WTC11 (cell line): ENCODE data around the gene FRAT1. TPM values are rescaled to one million over a fixed set of nuclear protein-coding genes. Genes with fewer than 3 reads are reported as not detected.

Experiments
- ATAC-seq: fragments of 200-7000 bp; cut with Tn5 transposase; 2 replicates; pipeline ENCODE4 v1.10.0; 2021; ENCODE audit warnings: mild to moderate bottlenecking, moderate library complexity
- CTCF ChIA-PET: fragments of 300-600 bp; sonication (Branson Sonifier 250); formaldehyde crosslinking; loops from one replicate; lab custom pipeline; 2021; ENCODE audit warnings: antibody characterized with exemption; lab: Charles Lee
- POLR2A ChIA-PET: fragments of 350-600 bp; sonication (Branson Sonifier 250); formaldehyde crosslinking; loops from one replicate; lab custom pipeline; 2021; ENCODE audit warnings: antibody characterized with exemption; lab: Charles Lee
- DNase-seq: peaks from one replicate; pipeline ENCODE4 v3.0.0; 2021; ENCODE audit warnings: low spot score
- H3K27ac Mint-ChIP-seq: 2 replicates; pipeline ENCODE4 v1.8.0; 2021; ENCODE audit warnings: mixed read lengths
- H3K27me3 Mint-ChIP-seq: 2 replicates; pipeline ENCODE4 v1.8.0; 2021; ENCODE audit warnings: low read depth, mild to moderate bottlenecking, moderate library complexity, mixed read lengths
- H3K36me3 Mint-ChIP-seq: 2 replicates; pipeline ENCODE4 v1.8.0; 2021; ENCODE audit warnings: mixed read lengths
- H3K4me1 Mint-ChIP-seq: 2 replicates; pipeline ENCODE4 v1.8.0; 2022; ENCODE audit warnings: mixed read lengths
- H3K4me3 Mint-ChIP-seq: 2 replicates; pipeline ENCODE4 v1.8.0; 2021; ENCODE audit warnings: mild to moderate bottlenecking, moderate library complexity, mixed read lengths
- H3K9me3 Mint-ChIP-seq: 2 replicates; pipeline ENCODE4 v1.8.0; 2021; ENCODE audit warnings: mixed read lengths
- AR ChIP-seq: fragments of 250-450 bp; sonication (Bioruptor Pico); IDR thresholded peaks from 2 replicates; pipeline ENCODE4 v1.9.0; 2021; ENCODE audit warnings: mild to moderate bottlenecking
- ATF1 ChIP-seq: sonication (generic); formaldehyde crosslinking; IDR thresholded peaks from 2 replicates; pipeline ENCODE4 v1.8.1; 2023; ENCODE audit warnings: mild to moderate bottlenecking, moderate library complexity, missing genetic modification reagents
- ATF3 ChIP-seq: sonication (generic); formaldehyde crosslinking; conservative IDR thresholded peaks from 2 replicates; pipeline ENCODE4 v1.8.1; 2022; ENCODE audit warnings: mild to moderate bottlenecking, missing genetic modification reagents
- CREM ChIP-seq: sonication (generic); formaldehyde crosslinking; IDR thresholded peaks from 2 replicates; pipeline ENCODE4 v1.8.1; 2022; ENCODE audit warnings: mild to moderate bottlenecking, missing genetic modification reagents, moderate library complexity
- E2F1 ChIP-seq: sonication (generic); formaldehyde crosslinking; IDR thresholded peaks from 2 replicates; pipeline ENCODE4 v1.8.0; 2022; ENCODE audit warnings: mild to moderate bottlenecking, missing genetic modification reagents
- EMX1 ChIP-seq: fragments of 250-450 bp; sonication (Bioruptor Pico); IDR thresholded peaks from 2 replicates; pipeline ENCODE4 v1.8.0; 2021; ENCODE audit warnings: mild to moderate bottlenecking
- ETV6 ChIP-seq: sonication (generic); formaldehyde crosslinking; IDR thresholded peaks from 2 replicates; pipeline ENCODE4 v1.8.1; 2022; ENCODE audit warnings: mild to moderate bottlenecking, missing genetic modification reagents
- FOXJ3 ChIP-seq: sonication (generic); formaldehyde crosslinking; IDR thresholded peaks from 2 replicates; pipeline ENCODE4 v1.9.0; 2021; ENCODE audit warnings: missing genetic modification reagents, mild to moderate bottlenecking, borderline replicate concordance
- GABPB1 ChIP-seq: sonication (generic); formaldehyde crosslinking; IDR thresholded peaks from 2 replicates; pipeline ENCODE4 v1.8.1; 2023; ENCODE audit warnings: mild to moderate bottlenecking, missing genetic modification reagents
- GTF2I ChIP-seq: fragments of 250-450 bp; sonication (Bioruptor Pico); conservative IDR thresholded peaks from 2 replicates; pipeline ENCODE4 v1.4.0; 2021; ENCODE audit warnings: mild to moderate bottlenecking
- HMGA2 ChIP-seq: fragments of 250-450 bp; sonication (Bioruptor Pico); IDR thresholded peaks from 2 replicates; pipeline ENCODE4 v1.4.0; 2021; ENCODE audit warnings: mild to moderate bottlenecking, moderate library complexity
- IRF2 ChIP-seq: sonication (generic); formaldehyde crosslinking; IDR thresholded peaks from 2 replicates; pipeline ENCODE4 v1.8.0; 2022; ENCODE audit warnings: low read depth, missing genetic modification reagents, borderline replicate concordance
- MLX ChIP-seq: sonication (generic); formaldehyde crosslinking; IDR thresholded peaks from 2 replicates; pipeline ENCODE4 v1.8.1; 2023; ENCODE audit warnings: mild to moderate bottlenecking, missing genetic modification reagents, moderate library complexity
- NFYB ChIP-seq: sonication (generic); formaldehyde crosslinking; conservative IDR thresholded peaks from 2 replicates; pipeline ENCODE4 v1.8.0; 2022; ENCODE audit warnings: low read depth, missing genetic modification reagents
- NR2C2 ChIP-seq: sonication (generic); formaldehyde crosslinking; IDR thresholded peaks from 2 replicates; pipeline ENCODE4 v1.8.0; 2022; ENCODE audit warnings: mild to moderate bottlenecking, missing genetic modification reagents
- SMAD4 ChIP-seq: sonication (generic); formaldehyde crosslinking; IDR thresholded peaks from 2 replicates; pipeline ENCODE4 v1.8.0; 2022; ENCODE audit warnings: mild to moderate bottlenecking, missing genetic modification reagents
- ZBTB21 ChIP-seq: sonication (generic); formaldehyde crosslinking; IDR thresholded peaks from 2 replicates; pipeline ENCODE4 v1.8.1; 2023; ENCODE audit warnings: mild to moderate bottlenecking, missing genetic modification reagents, borderline replicate concordance
- ZNF121 ChIP-seq: sonication (generic); formaldehyde crosslinking; IDR thresholded peaks from 2 replicates; pipeline ENCODE4 v1.8.0; 2023; ENCODE audit warnings: missing genetic modification reagents
- total RNA-seq: library from RNA; stranded (reverse); gene quantifications from 3 replicates; pipeline ENCODE4 v1.2.3, GENCODE V29; 2021
- TF ChIP-seq, protein P1 (sequence below): sonication (generic); formaldehyde crosslinking; IDR thresholded peaks from 2 replicates; pipeline ENCODE4 v1.8.0; 2023; ENCODE audit warnings: missing genetic modification reagents, mild to moderate bottlenecking, borderline replicate concordance

The FRAT1 gene
- total RNA-seq, 1 experiment from 2014 or later: 8.2 TPM

GRCh38 chr10:97292862-97293198 is 26.2 kb upstream of the FRAT1 start:
- no peak for DNase-seq
- ATAC-seq: no peak
- H3K4me3 Mint-ChIP-seq: peak overlapping the region; percentile 83
- no peak for TF ChIP-seq E2F1 (CRISPR knock-in tag)
- TF ChIP-seq EMX1 (CRISPR knock-in tag): no peak
- TF ChIP-seq, all 79 proteins: peak for 0
- POLR2A ChIA-PET: interaction anchor here (0.7 to 1.2 kb wide), 4 partner anchors 27 to 44 kb away, joined by 3 to 14 read pairs (median 7); partner anchors contain the start of gene FRAT1
- peaks cover 5% of the 10 kb centered on the region for H3K36me3 Mint-ChIP-seq
- no peaks in the 10 kb centered on the region for H3K9me3 Mint-ChIP-seq
- H3K4me1 Mint-ChIP-seq: peaks cover 18% of the 10 kb centered on the region
- H3K27me3 Mint-ChIP-seq: no peaks in the 10 kb centered on the region
- CTCF ChIA-PET: interaction anchor here (0.7 to 1.9 kb wide), 3 partner anchors 14 to 211 kb away, joined by 3 to 4 read pairs (median 3); no protein-coding TSS in a partner anchor
- peak overlapping the region; percentile 97; the same call in 1 of the 2 replicates for H3K27ac Mint-ChIP-seq

GRCh38 chr10:97297556-97298222 is 21.4 kb upstream of the FRAT1 start:
- no peak for DNase-seq
- Mint-ChIP-seq H3K27ac (peak overlapping the region; percentile 10; the same call in 1 of the 2 replicates), H3K4me3 (no peak overlapping the region), H3K36me3 (no peaks in the 10 kb centered on the region), H3K4me1 (peaks cover 2% of the 10 kb centered on the region), H3K9me3 (no peaks in the 10 kb centered on the region), H3K27me3 (peaks cover 2% of the 10 kb centered on the region)
- ChIA-PET POLR2A (no interaction called here), CTCF (no interaction called here)
- ATAC-seq: no peak
- peak; percentile 77; the same call in 1 of the 2 replicates for TF ChIP-seq ZNF121 (CRISPR knock-in tag)
- TF ChIP-seq, protein P1, sequence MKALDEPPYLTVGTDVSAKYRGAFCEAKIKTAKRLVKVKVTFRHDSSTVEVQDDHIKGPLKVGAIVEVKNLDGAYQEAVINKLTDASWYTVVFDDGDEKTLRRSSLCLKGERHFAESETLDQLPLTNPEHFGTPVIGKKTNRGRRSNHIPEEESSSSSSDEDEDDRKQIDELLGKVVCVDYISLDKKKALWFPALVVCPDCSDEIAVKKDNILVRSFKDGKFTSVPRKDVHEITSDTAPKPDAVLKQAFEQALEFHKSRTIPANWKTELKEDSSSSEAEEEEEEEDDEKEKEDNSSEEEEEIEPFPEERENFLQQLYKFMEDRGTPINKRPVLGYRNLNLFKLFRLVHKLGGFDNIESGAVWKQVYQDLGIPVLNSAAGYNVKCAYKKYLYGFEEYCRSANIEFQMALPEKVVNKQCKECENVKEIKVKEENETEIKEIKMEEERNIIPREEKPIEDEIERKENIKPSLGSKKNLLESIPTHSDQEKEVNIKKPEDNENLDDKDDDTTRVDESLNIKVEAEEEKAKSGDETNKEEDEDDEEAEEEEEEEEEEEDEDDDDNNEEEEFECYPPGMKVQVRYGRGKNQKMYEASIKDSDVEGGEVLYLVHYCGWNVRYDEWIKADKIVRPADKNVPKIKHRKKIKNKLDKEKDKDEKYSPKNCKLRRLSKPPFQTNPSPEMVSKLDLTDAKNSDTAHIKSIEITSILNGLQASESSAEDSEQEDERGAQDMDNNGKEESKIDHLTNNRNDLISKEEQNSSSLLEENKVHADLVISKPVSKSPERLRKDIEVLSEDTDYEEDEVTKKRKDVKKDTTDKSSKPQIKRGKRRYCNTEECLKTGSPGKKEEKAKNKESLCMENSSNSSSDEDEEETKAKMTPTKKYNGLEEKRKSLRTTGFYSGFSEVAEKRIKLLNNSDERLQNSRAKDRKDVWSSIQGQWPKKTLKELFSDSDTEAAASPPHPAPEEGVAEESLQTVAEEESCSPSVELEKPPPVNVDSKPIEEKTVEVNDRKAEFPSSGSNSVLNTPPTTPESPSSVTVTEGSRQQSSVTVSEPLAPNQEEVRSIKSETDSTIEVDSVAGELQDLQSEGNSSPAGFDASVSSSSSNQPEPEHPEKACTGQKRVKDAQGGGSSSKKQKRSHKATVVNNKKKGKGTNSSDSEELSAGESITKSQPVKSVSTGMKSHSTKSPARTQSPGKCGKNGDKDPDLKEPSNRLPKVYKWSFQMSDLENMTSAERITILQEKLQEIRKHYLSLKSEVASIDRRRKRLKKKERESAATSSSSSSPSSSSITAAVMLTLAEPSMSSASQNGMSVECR (CRISPR knock-in tag): no peak
- no peak for TF ChIP-seq FOXJ3 (CRISPR knock-in tag)
- no peak for TF ChIP-seq NFYB
- TF ChIP-seq GTF2I (CRISPR knock-in tag): 0 out of 2 replicates have a peak, but pooled peaks have one; percentile 17

DNA sequence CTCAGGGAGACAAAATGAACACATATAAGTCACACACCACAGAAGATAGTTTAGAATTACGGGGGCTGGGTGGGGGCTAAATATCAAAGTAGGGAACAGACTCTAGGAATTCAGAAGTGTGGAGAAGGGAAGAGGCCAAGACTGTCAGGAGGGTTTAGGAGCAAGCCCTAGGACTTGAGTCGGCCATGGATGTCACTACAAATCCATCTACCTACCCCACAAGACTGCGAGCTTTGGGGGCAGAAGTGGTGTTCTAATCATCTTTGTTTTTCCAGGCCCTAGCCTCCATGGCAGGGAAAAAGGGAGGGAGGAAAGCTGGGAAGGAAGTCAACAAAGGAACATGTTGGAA is 20.9 kb upstream of the FRAT1 start:
- POLR2A ChIA-PET: interaction anchor here (1.2 kb wide), 1 partner anchor 15 kb away, joined by 3 read pairs; no protein-coding TSS in a partner anchor
- H3K9me3 Mint-ChIP-seq: no peaks in the 10 kb centered on the region
- no peak overlapping the region for H3K4me3 Mint-ChIP-seq
- ATAC-seq (no peak), DNase-seq (no peak)
- H3K27ac Mint-ChIP-seq: peak overlapping the region; percentile 10; the same call in 1 of the 2 replicates
- TF ChIP-seq EMX1 (CRISPR knock-in tag) (no peak), MLX (CRISPR knock-in tag) (no peak), HMGA2 (no peak), ATF3 (CRISPR knock-in tag) (no peak), NR2C2 (CRISPR knock-in tag) (no peak), SMAD4 (CRISPR knock-in tag) (no peak), GABPB1 (CRISPR knock-in tag) (no peak), IRF2 (no peak), AR (no peak), CREM (CRISPR knock-in tag) (no peak), ETV6 (CRISPR knock-in tag) (no peak), ATF1 (CRISPR knock-in tag) (no peak), ZBTB21 (CRISPR knock-in tag) (no peak)
- H3K27me3 Mint-ChIP-seq: peaks cover 2% of the 10 kb centered on the region
- H3K36me3 Mint-ChIP-seq: no peaks in the 10 kb centered on the region
- CTCF ChIA-PET: interaction anchor here (1.4 kb wide), 1 partner anchor 35 kb away, joined by 4 read pairs; no protein-coding TSS in a partner anchor
- no peaks in the 10 kb centered on the region for H3K4me1 Mint-ChIP-seq
